GM19193 (cell line): ENCODE results near the gene STARD13.

Source experiments
- POLR2A ChIP-seq: IDR thresholded peaks from 4 replicates; pipeline ENCODE4 v1.6.1; 2011; ENCODE audit not compliant: insufficient read depth, insufficient read length; ENCODE audit errors: extremely low read depth

STARD13 gene

DNA sequence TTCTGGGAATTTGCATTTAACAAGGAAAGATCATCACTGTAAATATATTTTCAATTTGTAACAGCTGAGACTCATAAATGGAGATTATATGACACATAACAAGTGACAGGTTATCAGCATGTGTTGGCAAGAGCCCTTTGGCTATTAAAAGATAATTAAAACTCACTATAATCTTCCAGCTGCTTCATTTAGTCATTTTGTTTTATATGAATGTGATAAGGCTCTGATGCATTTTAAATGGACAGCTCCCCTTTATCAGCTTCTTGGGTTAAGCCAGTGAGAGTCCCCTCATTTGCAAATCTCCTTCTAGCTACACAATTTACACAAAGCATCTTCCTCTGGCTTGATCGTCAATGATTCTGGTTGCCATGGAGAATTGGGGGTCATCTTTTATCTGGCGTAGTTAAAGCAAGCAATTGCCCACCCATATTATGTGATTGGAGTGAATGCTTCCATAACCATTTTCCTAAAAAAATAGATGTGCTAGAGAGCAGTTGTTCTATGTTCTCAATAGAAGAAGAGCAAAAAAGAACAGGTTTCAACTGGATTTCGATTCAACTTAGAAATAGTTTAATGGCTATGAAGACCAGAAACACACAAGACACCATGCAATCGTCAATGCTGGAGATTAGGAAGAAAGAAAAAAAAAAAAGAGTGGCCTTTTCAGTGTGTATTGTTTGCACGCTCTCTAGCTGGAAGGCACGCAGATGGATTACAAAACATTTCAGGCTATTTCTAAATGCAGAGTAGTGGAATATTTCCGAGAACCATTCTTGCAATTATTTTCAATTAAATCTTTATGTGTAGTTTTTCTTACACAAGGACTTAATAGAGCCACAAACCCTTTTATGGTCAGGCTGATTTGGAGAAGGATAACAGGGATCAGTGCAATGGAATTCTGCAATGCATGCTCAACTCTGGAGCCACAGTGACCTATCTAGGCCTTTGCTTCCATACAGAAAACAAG lies 27.4 kb downstream of the STARD13 start:
- no peak for TF ChIP-seq POLR2A

GRCh38 chr13:33256148-33256840 lies 29.3 kb downstream of the STARD13 start:
- TF ChIP-seq POLR2A: no peak

- no peak for TF ChIP-seq POLR2A
Measured at GRCh38 chr13:33252135-33252534, 33.4 kb downstream of the STARD13 start.

DNA sequence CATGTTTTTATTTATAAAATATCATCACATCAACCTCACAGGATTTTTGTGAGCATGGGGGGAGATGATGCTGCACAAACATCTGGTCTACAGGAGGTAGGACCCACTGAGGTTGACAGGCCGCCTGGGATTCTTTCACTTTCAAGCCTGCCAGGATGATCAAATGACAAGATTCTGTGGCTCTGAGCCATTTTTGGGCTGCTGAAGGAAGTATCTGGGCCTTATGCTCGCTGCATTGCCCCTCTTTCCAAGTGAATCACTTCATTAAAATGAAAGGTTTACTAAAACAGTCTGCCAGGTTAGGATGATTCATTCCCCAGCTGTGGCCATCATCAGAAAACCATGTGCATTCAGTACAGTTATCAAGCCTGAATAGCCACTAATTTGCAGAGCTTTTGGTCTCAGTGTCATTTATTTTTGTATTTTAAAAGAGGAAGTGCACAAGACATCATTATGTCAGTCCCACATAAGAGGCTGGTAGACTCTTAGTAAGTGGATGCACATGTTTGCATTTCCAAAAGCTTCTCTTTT lies 34.4 kb downstream of the STARD13 start:
- no peak for TF ChIP-seq POLR2A

DNA sequence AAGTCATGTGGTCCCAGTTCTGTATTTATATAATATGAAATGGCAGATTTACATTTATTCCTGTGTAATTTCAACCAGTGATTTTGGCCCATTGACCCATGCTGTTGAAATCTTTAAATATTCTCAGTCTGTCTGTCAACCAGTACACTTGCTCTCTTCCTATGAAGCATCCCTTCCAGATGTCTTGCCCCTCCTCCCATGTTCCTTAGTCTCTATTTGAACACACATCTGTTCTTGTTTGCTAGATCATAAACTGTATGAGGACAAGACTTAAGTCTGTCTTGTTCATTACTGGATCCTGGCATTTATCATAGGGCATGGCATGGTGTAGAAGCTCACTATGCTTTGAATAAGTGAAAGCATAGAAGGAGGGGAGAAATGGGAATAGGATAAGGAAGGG lies 34.9 kb downstream of the STARD13 start:
- no peak for TF ChIP-seq POLR2A

DNA sequence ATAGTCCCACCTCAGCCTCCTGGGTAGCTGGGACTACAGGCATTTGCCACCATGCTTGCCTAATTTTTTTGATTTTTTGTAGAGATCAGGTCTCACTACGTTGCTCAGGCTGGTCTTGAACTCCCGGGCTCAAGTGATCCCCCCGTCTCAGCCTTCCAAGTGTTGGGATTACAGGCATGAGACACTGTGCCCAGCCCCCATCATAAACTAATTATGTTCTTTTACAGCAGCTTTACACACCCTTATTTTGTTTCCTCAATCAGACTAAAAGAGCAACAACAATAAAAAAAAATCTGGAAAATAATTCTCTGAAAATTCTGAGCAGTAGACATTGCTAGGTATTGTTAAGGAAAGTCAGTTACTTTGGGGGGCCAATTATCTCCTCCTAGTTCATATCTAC lies 35.7 kb downstream of the STARD13 start:
- TF ChIP-seq POLR2A: no peak

DNA sequence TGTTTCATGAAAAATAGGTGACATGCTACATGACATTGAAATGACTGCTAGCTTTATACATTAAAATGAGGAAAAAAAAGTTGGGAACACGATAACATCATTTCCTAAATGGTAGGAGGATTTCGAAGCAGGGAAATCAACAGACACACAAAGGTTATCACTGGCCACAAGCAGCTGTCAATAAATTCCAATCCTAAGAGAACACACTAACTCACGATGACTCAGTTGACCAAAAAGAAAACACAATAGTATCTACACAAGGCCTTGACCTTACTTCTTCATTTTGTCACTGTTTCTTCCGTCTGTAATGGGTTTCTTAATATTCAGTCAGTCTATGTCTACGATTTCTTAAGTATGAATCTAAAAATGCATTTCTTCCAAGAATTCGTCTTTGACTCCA lies 36.5 kb downstream of the STARD13 start:
- TF ChIP-seq POLR2A: no peak

GRCh38 chr13:33245505-33246158 lies 39.9 kb downstream of the STARD13 start:
- TF ChIP-seq POLR2A: no peak

DNA sequence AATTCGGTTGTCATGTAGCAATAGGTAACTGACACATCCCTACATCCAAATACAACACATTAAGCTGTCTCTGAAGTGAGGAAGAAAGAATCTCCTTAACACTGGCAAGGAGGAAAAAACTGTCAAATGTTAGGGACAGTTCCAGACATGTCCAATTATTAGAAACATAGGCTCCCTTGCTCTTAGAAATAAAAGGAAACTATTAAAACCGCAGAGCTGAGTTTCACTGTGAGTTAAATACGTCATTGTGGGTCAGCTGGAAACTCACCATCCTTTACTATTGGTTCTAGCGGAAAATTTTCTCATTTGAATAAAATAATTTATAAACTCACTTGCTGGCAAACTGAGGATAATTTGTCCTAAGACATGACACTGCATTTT lies 40.7 kb downstream of the STARD13 start:
- TF ChIP-seq POLR2A: no peak

DNA sequence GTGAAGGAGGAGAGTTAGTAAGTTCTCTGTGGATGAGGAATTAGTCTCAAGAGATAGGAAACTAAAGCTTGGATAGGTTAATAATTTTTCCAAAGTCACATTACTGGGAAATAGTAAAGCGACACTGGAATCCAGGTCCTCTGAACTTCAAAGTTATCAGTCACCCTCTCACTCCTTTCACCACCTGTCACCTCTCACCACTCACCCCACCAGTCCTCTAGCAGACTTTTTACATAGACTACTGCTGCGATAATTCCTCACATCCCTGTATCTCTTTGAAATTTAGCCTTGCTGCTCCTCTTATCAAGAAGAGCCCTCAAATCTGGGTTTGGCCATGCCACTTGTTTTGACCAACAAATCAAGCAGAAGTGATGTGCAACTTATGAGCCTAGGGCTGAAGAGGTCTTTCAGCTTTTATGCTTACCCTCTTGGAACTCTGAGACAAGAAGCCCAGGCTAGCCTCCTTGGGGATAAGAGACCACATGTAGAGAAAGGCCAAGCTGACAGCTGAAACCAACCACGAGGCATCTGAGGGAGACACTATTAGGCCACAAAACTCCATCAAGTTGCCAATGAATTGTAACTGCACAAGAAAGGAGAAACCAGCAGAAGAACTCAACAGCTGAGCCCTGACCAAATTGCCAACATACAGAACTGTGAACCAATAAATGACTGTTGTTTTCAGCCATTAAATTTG lies 41.2 kb downstream of the STARD13 start:
- TF ChIP-seq POLR2A: no peak

DNA sequence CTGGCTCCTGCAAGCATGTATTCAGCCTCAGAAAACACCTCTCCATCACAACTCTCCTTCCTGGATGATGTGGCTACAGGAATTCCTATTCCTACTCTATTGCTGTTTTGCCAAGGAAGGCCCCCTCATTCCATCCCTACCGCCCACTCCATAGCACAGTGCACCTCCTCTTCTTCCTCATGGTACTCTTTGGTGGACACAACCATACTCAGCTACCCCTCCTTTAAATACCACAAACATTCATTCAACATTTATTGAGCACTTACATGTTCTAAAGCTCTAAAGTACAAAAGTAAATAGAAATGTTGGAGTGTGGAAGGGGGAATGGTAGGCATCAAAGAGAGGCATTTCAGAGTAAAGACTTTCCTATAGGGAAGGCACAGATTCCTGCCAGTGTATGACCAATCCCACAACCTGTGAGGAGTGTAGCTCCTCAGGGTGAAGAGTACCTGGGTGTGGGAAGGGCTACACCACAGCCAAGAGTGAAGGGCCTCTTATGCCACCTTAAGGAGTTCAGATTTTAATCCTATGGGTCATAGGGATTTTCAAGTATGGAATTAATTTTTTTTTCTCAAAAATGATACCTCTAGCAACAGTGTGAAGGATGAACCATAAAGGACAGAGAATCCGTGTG lies 42.5 kb downstream of the STARD13 start:
- no peak for TF ChIP-seq POLR2A

GRCh38 chr13:33236021-33236420 lies 49.5 kb downstream of the STARD13 start:
- TF ChIP-seq POLR2A: no peak

GRCh38 chr13:33235564-33235963 lies 50.0 kb downstream of the STARD13 start:
- TF ChIP-seq POLR2A: no peak

DNA sequence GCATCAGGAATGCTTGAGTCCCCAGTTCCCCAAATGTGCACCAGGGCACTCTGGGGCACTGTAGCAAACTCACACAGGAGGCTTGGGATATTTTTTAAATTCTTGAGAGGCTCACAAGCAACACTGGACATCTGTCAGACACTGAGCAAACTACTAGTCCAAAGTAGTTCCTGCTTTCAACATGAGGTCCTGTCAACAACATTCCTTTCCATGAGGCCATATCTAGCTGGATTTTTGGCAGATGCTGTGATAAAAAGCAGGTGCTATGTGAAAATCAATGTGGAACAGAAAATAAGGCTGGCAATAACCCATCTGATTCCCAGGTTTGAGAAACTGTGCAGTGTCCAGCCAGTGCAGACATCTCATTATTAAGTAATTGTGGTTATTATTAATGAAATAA lies 50.5 kb downstream of the STARD13 start:
- no peak for TF ChIP-seq POLR2A
